Activated CD8-positive, alpha-beta T cell treated with anti-CD3 and anti-CD28 coated beads, Interleukin-2, amount 10 ng/mL, durations not matched to agents 7 days and 5 days (primary cell): ENCODE results near the gene MORC4. TPM values are rescaled to one million over a fixed set of nuclear protein-coding genes. Genes with fewer than 3 reads are reported as not detected.

ENCODE experiments used
- ATAC-seq: fragments of 150-1000 bp; cut with Tn5 transposase; one replicate; pipeline ENCODE4 v1.10.0; 2021; ENCODE audit warnings: moderate library complexity
- CTCF ChIA-PET: fragments of 350-600 bp; sonication (Branson Sonifier 250); formaldehyde crosslinking; loops from one replicate; lab custom pipeline; 2021; ENCODE audit warnings: antibody characterized with exemption; lab: Charles Lee
- POLR2A ChIA-PET: fragments of 350-600 bp; sonication (Branson Sonifier 250); formaldehyde crosslinking; loops from one replicate; lab custom pipeline; 2021; ENCODE audit warnings: antibody characterized with exemption; lab: Charles Lee
- DNase-seq: peaks from one replicate; pipeline ENCODE4 v3.0.0-alpha.2; 2020
- H3K27ac Mint-ChIP-seq: one replicate; pipeline ENCODE4 v1.8.0; 2021; ENCODE audit warnings: mild to moderate bottlenecking, mixed read lengths
- H3K27me3 Mint-ChIP-seq: one replicate; pipeline ENCODE4 v1.8.0; 2021; ENCODE audit warnings: low read depth, mixed read lengths
- H3K36me3 Mint-ChIP-seq: one replicate; pipeline ENCODE4 v1.8.0; 2021; ENCODE audit warnings: low read depth, mixed read lengths
- H3K4me1 Mint-ChIP-seq: one replicate; pipeline ENCODE4 v1.8.0; 2021; ENCODE audit warnings: low read depth, mixed read lengths
- H3K4me3 Mint-ChIP-seq: one replicate; pipeline ENCODE4 v1.8.0; 2021; ENCODE audit warnings: mild to moderate bottlenecking, mixed read lengths
- H3K9me3 Mint-ChIP-seq: one replicate; pipeline ENCODE4 v1.8.0; 2022; ENCODE audit warnings: mixed read lengths; ENCODE audit not compliant: insufficient read depth
- total RNA-seq, 2 experiments: library from RNA; stranded (reverse); gene quantifications; one replicate each; pipeline ENCODE4 v1.2.3, GENCODE V29; 2021

MORC4 gene
- 1 to 10 TPM; 5.7 to 6.5 TPM for total RNA-seq

- Mint-ChIP-seq H3K4me1 (peaks cover 7% of the 10 kb centered on the region), H3K27ac (no peak within 1 kb of the TSS), H3K9me3 (no peaks in the 10 kb centered on the region), H3K36me3 (no peaks in the 10 kb centered on the region), H3K27me3 (no peaks in the 10 kb centered on the region), H3K4me3 (peak within 1 kb of the TSS; percentile 76)
- CTCF ChIA-PET = no interaction called here
- DNase-seq (peak; percentile 58), ATAC-seq (peak; percentile 88)
- POLR2A ChIA-PET = no interaction called here
These were observed at the start of gene MORC4 for GRCh38 chrX:107000013-107000515. Gene MORC4 (minus strand): TSS chrX:107000212. CDS start chrX:106999969, 243 bp downstream.

- Mint-ChIP-seq H3K27me3 (peaks cover 3% of the 10 kb centered on the region), H3K4me1 (no peaks in the 10 kb centered on the region), H3K27ac (no peak overlapping the region), H3K4me3 (no peak overlapping the region), H3K9me3 (no peaks in the 10 kb centered on the region), H3K36me3 (no peaks in the 10 kb centered on the region)
- POLR2A ChIA-PET = no interaction called here
- no peak for DNase-seq
- CTCF ChIA-PET = no interaction called here
- no peak for ATAC-seq
These were observed 47.6 kb upstream of the MORC4 start for GRCh38 chrX:107047622-107048021.

DNA sequence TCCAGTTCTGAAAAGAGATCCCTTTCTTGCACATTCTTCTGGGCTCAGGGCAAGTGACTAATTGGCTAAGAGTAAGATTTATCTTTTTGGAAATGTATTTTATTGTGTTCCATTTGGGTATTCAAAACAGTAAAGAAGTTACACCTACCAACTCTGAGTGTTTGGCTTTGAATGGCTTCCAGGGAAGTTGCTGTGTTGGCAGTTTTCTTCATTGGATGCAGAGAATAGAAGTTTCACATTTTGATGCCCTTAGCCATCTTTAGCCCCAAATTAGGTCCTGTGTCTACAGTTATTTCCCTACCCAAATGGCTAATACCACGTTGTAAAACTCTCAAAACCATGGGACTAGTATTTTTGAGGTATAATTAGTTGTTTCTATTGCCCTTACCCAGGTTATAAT lies 29.7 kb upstream of the MORC4 start:
- no peak for ATAC-seq
- H3K27ac Mint-ChIP-seq = no peak overlapping the region
- ChIA-PET POLR2A (interaction anchor here (0.6 kb wide), 1 partner anchor 835 kb away, joined by 3 read pairs; no protein-coding TSS in a partner anchor), CTCF (no interaction called here)
- H3K9me3 Mint-ChIP-seq = no peaks in the 10 kb centered on the region
- DNase-seq = no peak
- no peaks in the 10 kb centered on the region for H3K27me3 Mint-ChIP-seq
- no peaks in the 10 kb centered on the region for H3K36me3 Mint-ChIP-seq
- H3K4me1 Mint-ChIP-seq = no peaks in the 10 kb centered on the region
- H3K4me3 Mint-ChIP-seq = no peak overlapping the region

GRCh38 chrX:107025545-107025944 lies 25.5 kb upstream of the MORC4 start:
- Mint-ChIP-seq H3K4me3 (no peak overlapping the region), H3K4me1 (no peaks in the 10 kb centered on the region), H3K27ac (no peak overlapping the region), H3K36me3 (no peaks in the 10 kb centered on the region), H3K27me3 (no peaks in the 10 kb centered on the region), H3K9me3 (no peaks in the 10 kb centered on the region)
- ChIA-PET POLR2A (no interaction called here), CTCF (no interaction called here)
- no peak for ATAC-seq
- no peak for DNase-seq

- H3K36me3 Mint-ChIP-seq = no peaks in the 10 kb centered on the region
- no peak for DNase-seq
- no peak overlapping the region for H3K27ac Mint-ChIP-seq
- no peaks in the 10 kb centered on the region for H3K9me3 Mint-ChIP-seq
- H3K4me1 Mint-ChIP-seq = no peaks in the 10 kb centered on the region
- H3K4me3 Mint-ChIP-seq = no peak overlapping the region
- H3K27me3 Mint-ChIP-seq = no peaks in the 10 kb centered on the region
- ChIA-PET CTCF (no interaction called here), POLR2A (no interaction called here)
- ATAC-seq = no peak
These were observed 14.9 kb upstream of the MORC4 start for GRCh38 chrX:107014936-107015335.

DNA sequence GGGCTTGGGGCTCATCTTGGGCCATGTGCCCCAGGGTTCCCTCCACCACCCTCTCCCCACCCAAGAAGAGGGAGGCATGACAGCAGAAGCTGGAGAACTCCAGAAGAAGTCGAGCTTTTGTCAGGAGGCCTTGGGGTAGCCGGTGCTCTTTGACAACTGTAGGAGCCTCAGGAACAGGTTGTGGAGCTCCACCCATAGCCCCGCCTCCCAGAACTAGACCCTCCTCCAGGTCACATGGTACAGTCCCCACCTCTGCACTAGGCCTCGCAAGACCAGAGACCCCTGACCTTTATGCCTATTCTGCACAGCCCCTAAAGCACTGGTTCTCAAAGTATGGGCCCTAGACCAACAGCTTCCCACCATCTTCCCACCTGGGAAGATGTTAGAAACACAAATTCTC lies 8.0 kb upstream of the MORC4 start:
- ChIA-PET CTCF (no interaction called here), POLR2A (no interaction called here)
- Mint-ChIP-seq H3K36me3 (no peaks in the 10 kb centered on the region), H3K4me1 (no peaks in the 10 kb centered on the region), H3K27ac (no peak overlapping the region), H3K4me3 (no peak overlapping the region), H3K9me3 (no peaks in the 10 kb centered on the region), H3K27me3 (no peaks in the 10 kb centered on the region)
- ATAC-seq (no peak), DNase-seq (no peak)

DNA sequence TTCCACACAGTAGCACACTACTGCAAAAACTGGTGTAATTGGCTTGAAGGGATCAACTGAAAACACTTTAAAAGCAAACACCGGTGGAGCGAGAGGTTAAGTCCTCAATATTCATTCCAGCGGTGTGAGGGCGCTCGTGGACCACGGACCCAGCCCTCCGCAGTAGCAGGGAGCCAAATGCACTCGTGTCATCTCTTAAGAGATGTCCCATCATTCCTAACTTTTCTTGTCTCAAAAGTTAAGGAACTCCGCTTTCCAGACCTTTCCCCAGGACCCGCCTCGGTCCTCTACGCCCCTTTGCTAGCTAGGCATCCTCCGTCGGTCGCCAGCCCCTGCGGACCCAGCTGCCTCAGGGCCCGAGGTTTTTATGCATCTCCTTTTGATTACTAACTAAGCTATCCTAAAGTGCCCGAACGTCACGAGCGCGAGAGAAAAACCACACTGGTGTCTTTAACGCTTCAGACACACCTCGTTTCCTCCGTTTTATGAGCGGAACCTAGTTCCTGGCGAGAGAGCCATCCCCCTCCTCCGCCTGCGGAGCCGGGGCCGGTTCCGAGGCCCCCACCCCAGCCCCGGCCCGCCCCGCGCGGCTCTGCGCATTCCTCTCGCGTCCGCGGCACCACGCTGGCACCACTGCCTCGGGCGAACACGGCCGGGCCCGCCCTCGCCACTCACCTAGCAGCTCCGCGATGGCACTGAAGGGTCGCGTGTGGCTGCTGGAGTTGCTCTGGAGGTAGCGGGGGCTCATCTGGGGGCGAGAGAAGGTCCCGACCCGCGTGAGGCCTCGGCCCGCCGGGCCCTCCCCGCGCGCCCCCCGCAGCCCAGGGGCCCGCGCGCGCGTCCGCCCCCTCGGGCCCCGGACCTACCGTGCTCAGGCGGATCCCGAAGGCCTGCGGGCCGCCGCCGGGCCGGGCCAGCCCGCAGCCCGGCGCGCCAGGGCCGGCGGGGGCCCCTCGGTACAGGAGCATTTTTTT lies 723 bp downstream of the MORC4 start:
- POLR2A ChIA-PET = no interaction called here
- no peaks in the 10 kb centered on the region for H3K36me3 Mint-ChIP-seq
- peak; percentile 49 for DNase-seq
- peaks cover 7% of the 10 kb centered on the region for H3K4me1 Mint-ChIP-seq
- H3K4me3 Mint-ChIP-seq = peak overlapping the region; percentile 76
- peak; percentile 59 for ATAC-seq
- no peaks in the 10 kb centered on the region for H3K27me3 Mint-ChIP-seq
- H3K9me3 Mint-ChIP-seq = no peaks in the 10 kb centered on the region
- no peak overlapping the region for H3K27ac Mint-ChIP-seq
- CTCF ChIA-PET = interaction anchor here (0.7 to 0.9 kb wide), 2 partner anchors 272 to 431 kb away, joined by 3 read pairs; no protein-coding TSS in a partner anchor

GRCh38 chrX:106997611-106998010 lies 2.4 kb downstream of the MORC4 start:
- no peak overlapping the region for H3K4me3 Mint-ChIP-seq
- no peaks in the 10 kb centered on the region for H3K9me3 Mint-ChIP-seq
- CTCF ChIA-PET = no interaction called here
- no peaks in the 10 kb centered on the region for H3K27me3 Mint-ChIP-seq
- DNase-seq (no peak), ATAC-seq (no peak)
- POLR2A ChIA-PET = no interaction called here
- no peaks in the 10 kb centered on the region for H3K36me3 Mint-ChIP-seq
- H3K27ac Mint-ChIP-seq = no peak overlapping the region
- peaks cover 7% of the 10 kb centered on the region for H3K4me1 Mint-ChIP-seq

GRCh38 chrX:106995678-106996077 lies 4.3 kb downstream of the MORC4 start:
- no peak overlapping the region for H3K27ac Mint-ChIP-seq
- ATAC-seq (no peak), DNase-seq (no peak)
- H3K4me1 Mint-ChIP-seq = peaks cover 7% of the 10 kb centered on the region
- CTCF ChIA-PET = no interaction called here
- H3K9me3 Mint-ChIP-seq = no peaks in the 10 kb centered on the region
- H3K27me3 Mint-ChIP-seq = no peaks in the 10 kb centered on the region
- POLR2A ChIA-PET = no interaction called here
- H3K36me3 Mint-ChIP-seq = no peaks in the 10 kb centered on the region
- H3K4me3 Mint-ChIP-seq = no peak overlapping the region

GRCh38 chrX:106987488-106987887 lies 12.5 kb downstream of the MORC4 start:
- no peak for DNase-seq
- no peak overlapping the region for H3K27ac Mint-ChIP-seq
- CTCF ChIA-PET = interaction anchor here (1.3 kb wide), 1 partner anchor 88 kb away, joined by 3 read pairs; no protein-coding TSS in a partner anchor

DNA sequence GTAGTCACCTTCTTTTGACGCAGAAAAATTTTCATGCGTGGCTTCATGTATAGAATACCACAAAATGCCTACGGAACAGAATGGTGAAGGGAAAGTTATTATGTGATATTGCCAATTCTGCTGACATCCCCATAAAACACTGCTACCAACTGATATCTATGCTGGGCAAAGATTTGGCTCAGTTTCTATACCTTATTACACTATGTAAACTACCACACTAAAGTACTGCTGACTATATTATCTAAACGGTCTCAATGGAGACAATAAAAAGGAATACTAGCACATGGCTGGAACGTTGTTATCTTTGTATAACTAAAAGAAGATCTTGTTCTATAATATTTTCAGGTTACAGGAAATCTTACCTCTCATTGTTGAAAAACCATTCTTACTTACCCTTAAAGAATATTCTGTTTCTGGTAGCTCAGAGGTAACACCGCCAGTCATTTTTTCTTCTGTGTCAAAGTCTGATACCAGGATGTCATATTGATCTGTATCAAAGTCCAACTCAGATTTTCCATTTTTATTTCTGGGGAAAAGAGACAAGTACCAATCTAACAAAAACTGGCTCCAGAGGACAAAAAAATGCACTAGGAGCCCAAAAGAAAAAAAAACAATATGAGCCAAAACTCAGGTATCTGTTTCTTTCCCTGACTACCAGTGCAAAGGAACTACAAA lies 18.9 kb downstream of the MORC4 start:
- ATAC-seq (no peak), DNase-seq (no peak)
- ChIA-PET CTCF (no interaction called here), POLR2A (no interaction called here)
- Mint-ChIP-seq H3K4me3 (no peak overlapping the region), H3K4me1 (no peaks in the 10 kb centered on the region), H3K36me3 (peaks cover 2% of the 10 kb centered on the region), H3K27ac (no peak overlapping the region), H3K9me3 (no peaks in the 10 kb centered on the region), H3K27me3 (no peaks in the 10 kb centered on the region)

More at GRCh38 chrX:106987488-106987887, 12.5 kb downstream of the MORC4 start:
- no peaks in the 10 kb centered on the region for H3K9me3 Mint-ChIP-seq
- no peak overlapping the region for H3K4me3 Mint-ChIP-seq
- no peak for ATAC-seq
- H3K36me3 Mint-ChIP-seq = peaks cover 2% of the 10 kb centered on the region
- H3K4me1 Mint-ChIP-seq = peaks cover 5% of the 10 kb centered on the region
- no peaks in the 10 kb centered on the region for H3K27me3 Mint-ChIP-seq
- POLR2A ChIA-PET = no interaction called here

GRCh38 chrX:106976416-106976815 lies 23.6 kb downstream of the MORC4 start:
- Mint-ChIP-seq H3K36me3 (peaks cover 2% of the 10 kb centered on the region), H3K27me3 (no peaks in the 10 kb centered on the region), H3K4me1 (no peaks in the 10 kb centered on the region), H3K4me3 (no peak overlapping the region), H3K9me3 (no peaks in the 10 kb centered on the region), H3K27ac (no peak overlapping the region)
- DNase-seq (no peak), ATAC-seq (no peak)
- ChIA-PET POLR2A (no interaction called here), CTCF (no interaction called here)
